MV-4-11 (cell line): ENCODE measurements around the gene ACOX2.
"Not testable (repeated sequence)": the region's sequence is repeated elsewhere in the genome, so short reads cannot be mapped to it uniquely, and the experiment has no call there.

Experiments used
- DNase-seq: peaks from one replicate; lab custom pipeline; 2025; lab: John Stamatoyannopoulos, UW

Gene ACOX2

GRCh38 chr3:58534592-58535494 lies 2.1 kb downstream of the ACOX2 start:
- DNase-seq: no peak

GRCh38 chr3:58532794-58533220 lies 4.2 kb downstream of the ACOX2 start:
- peak; percentile 75 for DNase-seq

- no peak for DNase-seq
These were observed 5.0 kb downstream of the ACOX2 start for GRCh38 chr3:58531956-58532355.

GRCh38 chr3:58531555-58531954 lies 5.4 kb downstream of the ACOX2 start:
- DNase-seq: no peak

GRCh38 chr3:58530354-58530865 lies 6.6 kb downstream of the ACOX2 start:
- DNase-seq: no peak

GRCh38 chr3:58529516-58530353 lies 7.3 kb downstream of the ACOX2 start:
- peak; percentile 8 for DNase-seq

GRCh38 chr3:58528629-58529028 lies 8.4 kb downstream of the ACOX2 start:
- DNase-seq: no peak

- not testable (repeated sequence) for DNase-seq
These were observed 9.6 kb downstream of the ACOX2 start for GRCh38 chr3:58527440-58527839.

- peak; percentile 89 for DNase-seq
These were observed 10.5 kb downstream of the ACOX2 start for GRCh38 chr3:58526515-58526957.

GRCh38 chr3:58524326-58524888 lies 12.6 kb downstream of the ACOX2 start:
- DNase-seq: no peak

- no peak for DNase-seq
These were observed 14.1 kb downstream of the ACOX2 start for GRCh38 chr3:58522759-58523425.

GRCh38 chr3:58521917-58522631 lies 14.9 kb downstream of the ACOX2 start:
- DNase-seq: no peak

- DNase-seq: no peak
These were observed 15.7 kb downstream of the ACOX2 start for GRCh38 chr3:58521336-58521670.

- DNase-seq: peak; percentile 51
These were observed 16.3 kb downstream of the ACOX2 start for GRCh38 chr3:58520403-58521335.

GRCh38 chr3:58519668-58520402 lies 17.2 kb downstream of the ACOX2 start:
- DNase-seq: no peak

- no peak for DNase-seq
These were observed 18.6 kb downstream of the ACOX2 start for GRCh38 chr3:58518291-58518789.

- DNase-seq: no peak
These were observed 22.6 kb downstream of the ACOX2 start for GRCh38 chr3:58514405-58514804.

GRCh38 chr3:58508437-58508836 lies 28.6 kb downstream of the ACOX2 start:
- DNase-seq: no peak
